ENCODE data around the gene CFAP65. TPM values are rescaled to one million over a fixed set of nuclear protein-coding genes. Genes with fewer than 3 reads are reported as not detected.

The CFAP65 gene
- total and polyA plus RNA-seq, 9 donors, result 0.05 to 0.54 TPM; not detected in 7

DNA sequence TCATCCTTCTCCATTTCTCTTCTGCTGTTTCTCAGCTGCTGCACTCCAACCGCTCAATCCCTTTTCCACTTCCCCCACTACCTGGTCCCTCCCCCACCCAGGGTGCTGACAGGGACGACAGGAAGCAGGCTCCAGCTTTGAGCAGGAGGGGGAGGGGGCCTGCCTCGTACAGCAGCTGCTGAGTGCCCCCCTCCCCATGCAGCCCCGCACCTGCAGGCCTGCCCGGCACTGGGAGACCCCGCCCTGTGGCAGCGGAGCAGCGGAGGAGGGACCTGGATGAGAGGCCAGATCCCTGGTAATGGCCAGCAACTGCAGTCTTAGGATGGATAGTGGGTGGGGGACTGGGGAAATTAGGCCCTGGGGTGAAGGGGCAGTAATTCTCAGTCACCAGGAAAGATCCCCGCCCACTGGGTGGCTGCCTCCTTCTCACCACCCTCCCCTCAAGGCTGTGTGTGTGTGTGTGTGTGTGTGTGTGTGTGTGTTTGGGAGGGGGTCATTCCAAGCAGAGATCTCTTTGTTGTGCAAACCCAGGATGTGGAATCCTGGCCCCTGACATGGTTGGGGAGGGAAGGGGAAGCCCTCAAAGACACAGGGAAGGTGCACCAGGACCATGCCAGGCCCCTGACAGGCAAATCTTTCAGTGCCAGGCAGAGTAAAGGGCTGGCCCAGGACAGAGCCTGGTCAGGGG, 41.3 kb downstream of the CFAP65 start:
- Histone ChIP-seq H3K4me1 (ENCODE audit: control insufficient read depth, insufficient read depth, low read length) (peaks cover 43% of the 10 kb centered on the region), H3K27me3 (ENCODE audit: control insufficient read depth, insufficient read depth, low read length) (peaks cover 96% of the 10 kb centered on the region), H3K4me3 (ENCODE audit: low read length) (no peak overlapping the region), H3K27ac (ENCODE audit: low read length) (no peak overlapping the region), H3K9me3 (replicated peaks; ENCODE audit: control insufficient read depth, low read depth, low read length) (no peaks in the 10 kb centered on the region), H3K36me3 (ENCODE audit: control insufficient read depth, insufficient read depth, low read length) (no peaks in the 10 kb centered on the region)
- no peak for DNase-seq
- WGBS (ENCODE audit: insufficient coverage), result 11% methylated on average over 6 of the region's 9 CpGs

- Histone ChIP-seq H3K4me3 (ENCODE audit: low read length) (no peak overlapping the region), H3K9me3 (replicated peaks; ENCODE audit: control insufficient read depth, low read depth, low read length) (no peaks in the 10 kb centered on the region), H3K27ac (ENCODE audit: low read length) (no peak overlapping the region), H3K27me3 (ENCODE audit: control insufficient read depth, insufficient read depth, low read length) (peaks cover 98% of the 10 kb centered on the region), H3K36me3 (ENCODE audit: control insufficient read depth, insufficient read depth, low read length) (no peaks in the 10 kb centered on the region), H3K4me1 (ENCODE audit: control insufficient read depth, insufficient read depth, low read length) (peaks cover 43% of the 10 kb centered on the region)
- WGBS (ENCODE audit: insufficient coverage), result 12% methylated on average over 5 of the region's 10 CpGs
- DNase-seq, result no peak
Measured at GRCh38 chr2:218999021-218999880, 42.1 kb downstream of the CFAP65 start.

- H3K27me3 ChIP-seq (ENCODE audit: control insufficient read depth, insufficient read depth, low read length), result peaks cover 98% of the 10 kb centered on the region
- H3K4me1 ChIP-seq (ENCODE audit: control insufficient read depth, insufficient read depth, low read length), result peaks cover 49% of the 10 kb centered on the region
Measured at GRCh38 chr2:218998414-218999002, 42.8 kb downstream of the CFAP65 start.

DNA sequence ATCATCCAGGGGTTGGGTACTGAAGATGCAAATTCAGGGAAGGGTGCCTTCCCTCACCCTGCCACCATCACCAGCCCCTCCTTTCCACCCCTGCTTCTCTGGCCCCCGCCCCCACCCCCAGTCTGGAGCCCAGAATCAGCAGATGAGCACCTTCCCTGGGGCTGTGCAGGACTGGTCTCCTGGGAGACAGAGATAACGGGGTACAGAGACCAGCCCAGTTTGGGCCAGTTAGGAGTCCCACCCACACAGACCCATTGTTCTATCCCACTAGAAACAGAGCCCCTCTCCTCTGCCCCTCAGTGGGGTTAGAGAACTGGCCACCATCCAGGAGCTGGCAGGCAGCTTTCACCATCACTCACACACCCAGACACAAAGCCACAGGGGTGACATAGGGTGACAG, 43.6 kb downstream of the CFAP65 start:
- no peak overlapping the region for H3K27ac ChIP-seq (ENCODE audit: low read length)
- H3K27me3 ChIP-seq (ENCODE audit: control insufficient read depth, insufficient read depth, low read length), result peaks cover 98% of the 10 kb centered on the region
- DNase-seq, result no peak
- H3K9me3 ChIP-seq (replicated peaks; ENCODE audit: control insufficient read depth, low read depth, low read length), result no peaks in the 10 kb centered on the region
- H3K36me3 ChIP-seq (ENCODE audit: control insufficient read depth, insufficient read depth, low read length), result no peaks in the 10 kb centered on the region
- H3K4me1 ChIP-seq (ENCODE audit: control insufficient read depth, insufficient read depth, low read length), result peaks cover 54% of the 10 kb centered on the region
- WGBS (ENCODE audit: insufficient coverage), result no CpG with 5 or more reads among the region's 2 CpGs
- no peak overlapping the region for H3K4me3 ChIP-seq (ENCODE audit: low read length)

More at GRCh38 chr2:218998414-218999002, 42.8 kb downstream of the CFAP65 start:
- no peaks in the 10 kb centered on the region for H3K36me3 ChIP-seq (ENCODE audit: control insufficient read depth, insufficient read depth, low read length)
- no peak overlapping the region for H3K4me3 ChIP-seq (ENCODE audit: low read length)
- 75% methylated on average over 4 of the region's 12 CpGs for WGBS (ENCODE audit: insufficient coverage)
- H3K9me3 ChIP-seq (replicated peaks; ENCODE audit: control insufficient read depth, low read depth, low read length), result no peaks in the 10 kb centered on the region
- no peak for DNase-seq
- no peak overlapping the region for H3K27ac ChIP-seq (ENCODE audit: low read length)

- H3K9me3 ChIP-seq (replicated peaks; ENCODE audit: control insufficient read depth, low read depth, low read length), result no peaks in the 10 kb centered on the region
- DNase-seq, result peak; percentile 43
- no peaks in the 10 kb centered on the region for H3K36me3 ChIP-seq (ENCODE audit: control insufficient read depth, insufficient read depth, low read length)
- peaks cover 98% of the 10 kb centered on the region for H3K27me3 ChIP-seq (ENCODE audit: control insufficient read depth, insufficient read depth, low read length)
- no peak overlapping the region for H3K27ac ChIP-seq (ENCODE audit: low read length)
- H3K4me1 ChIP-seq (ENCODE audit: control insufficient read depth, insufficient read depth, low read length), result peaks cover 47% of the 10 kb centered on the region
- no peak overlapping the region for H3K4me3 ChIP-seq (ENCODE audit: low read length)
- 46% methylated on average over 4 of the region's 4 CpGs for WGBS (ENCODE audit: insufficient coverage)
Measured at GRCh38 chr2:218996937-218997336, 44.4 kb downstream of the CFAP65 start.

GRCh38 chr2:218995972-218996711, 45.2 kb downstream of the CFAP65 start:
- WGBS (ENCODE audit: insufficient coverage), result 2% methylated on average over 31 of the region's 43 CpGs
- peak overlapping the region; percentile 39 for H3K4me3 ChIP-seq (ENCODE audit: low read length)
- H3K4me1 ChIP-seq (ENCODE audit: control insufficient read depth, insufficient read depth, low read length), result peaks cover 45% of the 10 kb centered on the region
- H3K27ac ChIP-seq (ENCODE audit: low read length), result no peak overlapping the region
- peak; percentile 85 for DNase-seq
- peaks cover 98% of the 10 kb centered on the region for H3K27me3 ChIP-seq (ENCODE audit: control insufficient read depth, insufficient read depth, low read length)
- no peaks in the 10 kb centered on the region for H3K36me3 ChIP-seq (ENCODE audit: control insufficient read depth, insufficient read depth, low read length)
- no peaks in the 10 kb centered on the region for H3K9me3 ChIP-seq (replicated peaks; ENCODE audit: control insufficient read depth, low read depth, low read length)

DNA sequence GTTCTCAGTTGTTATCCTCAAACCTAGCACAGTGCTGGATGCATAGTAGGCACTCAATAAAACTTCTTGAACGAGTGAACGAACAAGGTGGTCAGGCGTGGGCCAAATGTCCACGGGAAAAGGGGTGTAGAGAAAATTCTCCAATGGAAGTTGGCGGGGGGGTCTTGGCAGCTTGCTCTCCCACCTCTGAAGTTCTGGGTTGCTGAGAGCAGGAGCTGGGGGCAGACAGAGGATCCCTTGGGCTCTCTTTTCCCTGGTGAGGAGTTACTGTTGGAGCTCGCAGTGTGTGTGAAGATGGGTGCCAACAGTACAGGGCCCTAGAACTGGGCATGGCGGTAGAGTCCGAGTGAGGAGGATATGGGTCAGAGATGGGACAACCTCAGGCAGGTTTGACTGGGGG, 45.8 kb downstream of the CFAP65 start:
- H3K27me3 ChIP-seq (ENCODE audit: control insufficient read depth, insufficient read depth, low read length), result peaks cover 98% of the 10 kb centered on the region
- H3K4me1 ChIP-seq (ENCODE audit: control insufficient read depth, insufficient read depth, low read length), result peaks cover 45% of the 10 kb centered on the region
- 27% methylated on average over 5 of the region's 8 CpGs for WGBS (ENCODE audit: insufficient coverage)
- no peak overlapping the region for H3K27ac ChIP-seq (ENCODE audit: low read length)
- no peaks in the 10 kb centered on the region for H3K9me3 ChIP-seq (replicated peaks; ENCODE audit: control insufficient read depth, low read depth, low read length)
- DNase-seq, result no peak
- H3K4me3 ChIP-seq (ENCODE audit: low read length), result no peak overlapping the region
- H3K36me3 ChIP-seq (ENCODE audit: control insufficient read depth, insufficient read depth, low read length), result no peaks in the 10 kb centered on the region

DNA sequence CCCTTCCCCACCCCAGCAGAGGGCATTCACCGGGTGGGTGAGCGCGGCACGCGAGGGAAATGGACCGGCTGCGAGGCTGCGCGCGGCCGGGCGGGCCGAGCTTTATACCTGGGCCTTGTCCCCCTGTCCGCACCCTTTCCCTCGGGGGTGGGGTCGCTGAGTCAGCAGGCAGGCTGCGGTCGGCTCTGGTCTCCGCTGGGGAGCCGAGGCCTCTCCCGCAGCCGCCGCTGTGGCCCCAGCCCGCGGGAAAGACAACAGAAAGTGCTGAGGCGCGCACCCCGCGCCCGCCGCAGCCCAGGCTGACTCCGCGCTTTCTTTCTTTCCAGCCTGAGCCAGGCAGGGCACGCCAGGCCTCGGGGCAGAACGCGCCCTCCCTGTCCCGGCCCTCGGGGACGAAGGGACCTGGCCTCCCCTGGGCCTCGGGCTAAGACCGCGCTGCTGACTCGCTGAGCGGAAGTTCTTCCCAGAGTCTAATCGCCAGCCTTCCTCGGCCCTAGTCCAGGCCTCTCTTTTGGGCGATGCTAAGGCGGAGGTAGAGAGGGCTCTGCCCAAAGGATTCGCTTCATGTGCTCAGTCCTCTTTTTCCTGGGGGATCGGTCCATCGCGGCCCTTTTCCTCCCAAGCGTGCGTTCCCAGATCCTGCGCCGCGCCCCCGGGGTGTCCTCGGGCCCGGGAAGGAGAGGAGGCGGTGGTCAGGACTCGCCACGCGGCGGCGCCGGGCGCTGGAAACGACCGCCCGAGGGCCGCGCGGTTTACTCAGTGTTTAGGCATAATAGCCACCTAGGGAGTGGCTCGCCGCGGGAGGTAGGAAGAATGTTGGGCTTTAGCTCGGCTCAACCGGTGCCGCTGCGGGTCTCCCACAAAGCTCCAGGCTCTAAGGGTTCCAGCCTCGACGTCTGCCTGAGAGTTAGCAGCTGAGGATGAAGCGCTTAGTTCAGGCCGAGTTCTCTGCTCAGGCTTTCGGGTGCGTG, 47.7 kb downstream of the CFAP65 start, which contains the start of gene CRYBA2:
Gene CRYBA2 (minus strand): TSS at position 78 of the 971 bp plus-strand sequence. CDS start 246 bp downstream, outside the sequence.
- WGBS (ENCODE audit: insufficient coverage), result under 1% methylated on average over 84 of the region's 88 CpGs
- Histone ChIP-seq H3K27me3 (ENCODE audit: control insufficient read depth, insufficient read depth, low read length) (peaks cover 99% of the 10 kb centered on the region), H3K27ac (ENCODE audit: low read length) (no peak within 1 kb of the TSS), H3K9me3 (replicated peaks; ENCODE audit: control insufficient read depth, low read depth, low read length) (no peaks in the 10 kb centered on the region), H3K36me3 (ENCODE audit: control insufficient read depth, insufficient read depth, low read length) (no peaks in the 10 kb centered on the region), H3K4me3 (ENCODE audit: low read length) (no peak within 1 kb of the TSS), H3K4me1 (ENCODE audit: control insufficient read depth, insufficient read depth, low read length) (peaks cover 39% of the 10 kb centered on the region)
- no peak for DNase-seq
